ENCODE data around the gene HNRNPH2.

HNRNPH2 gene

DNA sequence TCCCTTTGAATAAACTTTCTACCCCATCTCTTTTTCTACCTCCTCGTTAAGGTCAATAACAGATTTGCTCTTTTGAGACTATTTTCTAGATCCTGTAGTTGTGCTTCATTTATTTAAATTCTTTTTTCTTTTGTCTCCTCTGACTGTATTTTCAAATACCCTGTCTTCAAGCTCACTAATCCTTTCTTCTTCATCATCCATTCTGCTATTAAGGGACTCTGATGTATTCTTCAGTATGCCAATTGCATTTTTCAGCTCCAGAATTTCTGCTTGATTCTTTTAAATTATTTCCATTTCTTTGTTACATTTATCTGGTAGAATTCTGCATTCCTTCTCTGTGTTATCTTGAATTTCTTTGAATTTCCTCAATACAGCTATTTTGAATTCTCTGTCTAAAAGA is 41.3 kb downstream of the HNRNPH2 start:
- DNase-seq (ENCODE audit: low read depth), result no peak
- TF ChIP-seq, protein P1, sequence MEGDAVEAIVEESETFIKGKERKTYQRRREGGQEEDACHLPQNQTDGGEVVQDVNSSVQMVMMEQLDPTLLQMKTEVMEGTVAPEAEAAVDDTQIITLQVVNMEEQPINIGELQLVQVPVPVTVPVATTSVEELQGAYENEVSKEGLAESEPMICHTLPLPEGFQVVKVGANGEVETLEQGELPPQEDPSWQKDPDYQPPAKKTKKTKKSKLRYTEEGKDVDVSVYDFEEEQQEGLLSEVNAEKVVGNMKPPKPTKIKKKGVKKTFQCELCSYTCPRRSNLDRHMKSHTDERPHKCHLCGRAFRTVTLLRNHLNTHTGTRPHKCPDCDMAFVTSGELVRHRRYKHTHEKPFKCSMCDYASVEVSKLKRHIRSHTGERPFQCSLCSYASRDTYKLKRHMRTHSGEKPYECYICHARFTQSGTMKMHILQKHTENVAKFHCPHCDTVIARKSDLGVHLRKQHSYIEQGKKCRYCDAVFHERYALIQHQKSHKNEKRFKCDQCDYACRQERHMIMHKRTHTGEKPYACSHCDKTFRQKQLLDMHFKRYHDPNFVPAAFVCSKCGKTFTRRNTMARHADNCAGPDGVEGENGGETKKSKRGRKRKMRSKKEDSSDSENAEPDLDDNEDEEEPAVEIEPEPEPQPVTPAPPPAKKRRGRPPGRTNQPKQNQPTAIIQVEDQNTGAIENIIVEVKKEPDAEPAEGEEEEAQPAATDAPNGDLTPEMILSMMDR (IDR thresholded peaks at IDR 0.05; ENCODE audit: low read depth, low read length, missing control alignments), result no peak
- no peak overlapping the region for H3K4me3 ChIP-seq (ENCODE audit: low read depth, low read length)

DNA sequence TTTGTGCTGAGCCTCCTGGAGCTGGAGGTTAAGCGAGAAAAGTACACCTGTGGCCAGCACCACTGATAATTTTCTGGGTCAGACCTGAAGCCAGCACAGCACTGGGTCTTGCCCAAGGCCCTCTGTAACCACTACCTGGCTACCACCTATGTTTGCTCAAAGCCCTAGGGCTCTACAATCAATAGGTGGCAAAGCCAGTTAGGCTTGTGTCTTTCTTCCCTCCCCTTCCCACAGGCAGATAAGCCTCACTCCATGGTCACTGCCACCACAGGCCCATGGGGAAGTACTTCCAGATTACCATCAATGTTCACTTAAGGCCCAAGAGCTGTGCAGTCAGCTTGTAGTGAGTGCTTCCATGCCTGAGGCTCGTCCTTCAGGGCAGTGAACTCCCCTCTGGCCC is 42.1 kb downstream of the HNRNPH2 start:
- DNase-seq (ENCODE audit: low read depth), result no peak
- TF ChIP-seq, protein P1 (IDR thresholded peaks at IDR 0.05; ENCODE audit: low read depth, low read length, missing control alignments), result no peak
- no peak overlapping the region for H3K4me3 ChIP-seq (ENCODE audit: low read depth, low read length)

DNA sequence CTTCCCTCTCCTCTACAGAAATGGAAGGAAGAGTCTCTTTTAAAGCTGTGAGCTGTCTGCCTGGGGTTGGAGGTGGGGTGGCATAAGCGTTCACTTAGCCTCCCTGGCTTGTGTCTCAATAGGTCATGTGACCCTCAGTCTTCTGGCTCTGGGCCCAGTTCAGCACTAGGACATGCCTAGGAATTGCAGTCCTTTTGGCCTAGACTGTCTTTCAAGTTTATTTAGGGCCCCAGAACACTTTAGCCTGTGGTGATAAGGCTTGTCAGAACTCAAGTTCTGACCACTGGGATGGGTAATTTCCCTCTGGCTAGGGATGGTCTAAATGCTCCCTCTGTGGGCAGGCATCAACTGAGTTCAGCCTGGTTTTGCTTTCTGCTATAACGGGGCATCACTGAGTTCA is 42.9 kb downstream of the HNRNPH2 start:
- DNase-seq (ENCODE audit: low read depth), result no peak
- H3K4me3 ChIP-seq (ENCODE audit: low read depth, low read length), result no peak overlapping the region
- TF ChIP-seq, protein P1 (IDR thresholded peaks at IDR 0.05; ENCODE audit: low read depth, low read length, missing control alignments), result no peak

DNA sequence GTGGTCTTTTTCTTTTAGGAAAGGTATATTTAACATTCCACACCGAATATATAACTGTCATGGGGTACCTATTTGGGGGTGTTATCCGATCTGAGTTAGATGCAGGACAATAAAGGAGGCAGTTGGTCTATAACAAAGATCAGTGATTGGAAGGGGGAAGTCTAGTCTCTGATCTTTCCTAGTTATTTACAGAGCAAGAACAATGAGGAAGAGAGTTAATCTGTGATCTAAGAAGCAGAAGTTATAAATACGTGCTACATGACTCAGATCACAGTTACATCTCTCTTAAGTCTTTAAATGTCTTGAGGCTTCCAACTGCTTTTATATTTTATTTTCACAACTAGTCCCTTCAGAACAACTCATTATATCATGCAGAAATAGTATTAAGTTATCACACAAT is 44.0 kb downstream of the HNRNPH2 start:
- no peak overlapping the region for H3K4me3 ChIP-seq (ENCODE audit: low read depth, low read length)
- TF ChIP-seq, protein P1 (IDR thresholded peaks at IDR 0.05; ENCODE audit: low read depth, low read length, missing control alignments), result no peak
- DNase-seq (ENCODE audit: low read depth), result no peak

DNA sequence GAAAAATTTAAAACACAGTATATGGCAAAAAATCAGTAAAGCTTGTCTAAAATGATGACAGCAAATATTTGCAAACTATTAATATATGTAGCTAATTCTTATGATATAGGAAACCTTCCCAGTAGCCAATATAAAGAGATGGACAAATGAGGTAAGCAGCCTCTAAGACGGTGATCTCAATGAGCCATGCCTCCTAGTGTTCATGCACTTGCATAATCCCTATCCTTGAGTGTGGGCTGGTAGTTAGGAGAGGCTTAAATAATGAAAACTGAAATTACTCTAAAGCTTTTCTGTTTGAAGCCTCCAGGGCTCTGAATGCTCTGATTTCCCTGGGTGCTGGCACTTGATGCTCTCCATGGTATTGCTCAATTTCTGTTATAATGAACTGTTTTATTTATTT is 52.6 kb downstream of the HNRNPH2 start:
- DNase-seq (ENCODE audit: low read depth), result no peak
- no peak overlapping the region for H3K4me3 ChIP-seq (ENCODE audit: low read depth, low read length)
- TF ChIP-seq, protein P1 (IDR thresholded peaks at IDR 0.05; ENCODE audit: low read depth, low read length, missing control alignments), result no peak

DNA sequence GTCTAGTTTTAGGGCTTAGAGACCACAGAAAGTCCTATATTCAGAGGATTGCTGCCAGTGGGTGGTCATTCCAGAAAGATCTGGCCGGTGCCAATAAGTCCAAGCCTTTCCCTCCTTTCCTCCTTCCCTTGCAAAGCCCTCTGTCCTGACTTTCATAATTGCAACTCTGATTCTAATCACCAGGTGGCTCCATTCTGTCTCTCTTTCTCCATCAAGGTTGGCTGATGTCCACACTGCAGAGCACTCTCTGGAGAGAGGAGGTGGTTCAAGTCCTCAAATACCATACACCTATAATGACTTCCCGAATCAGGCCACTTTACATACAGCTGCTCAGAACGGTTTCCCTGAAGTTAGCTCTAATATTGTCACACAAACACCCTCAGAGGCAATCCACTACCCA is 54.9 kb downstream of the HNRNPH2 start:
- no peak overlapping the region for H3K4me3 ChIP-seq (ENCODE audit: low read depth, low read length)
- TF ChIP-seq, protein P1 (IDR thresholded peaks at IDR 0.05; ENCODE audit: low read depth, low read length, missing control alignments), result peak; percentile 18
- no peak for DNase-seq (ENCODE audit: low read depth)
